RWPE2 (cell line): ENCODE data around the gene TMEM44.
"Not testable (repeated sequence)": the region's sequence is repeated elsewhere in the genome, so short reads cannot be mapped to it uniquely, and the experiment has no call there.

Source experiments
- ATAC-seq: fragments of 200-7000 bp; cut with Tn5 transposase; 3 replicates; pipeline ENCODE4 v1.9.1; 2021; ENCODE audit warnings: low read depth
- DNase-seq: peaks from one replicate; pipeline ENCODE4 v3.0.0-alpha.2; 2020; ENCODE audit warnings: low spot score
- H3K27ac ChIP-seq: fragments of 450-650 bp; 2 replicates; pipeline ENCODE4 v1.5.1; 2017; ENCODE audit warnings: mild to moderate bottlenecking; ENCODE audit not compliant: poor library complexity, severe bottlenecking
- H3K27me3 ChIP-seq: fragments of 250-450 bp; sonication (Bioruptor Pico); 2 replicates; pipeline ENCODE4 v1.5.1; 2021; ENCODE audit warnings: mild to moderate bottlenecking, moderate library complexity; ENCODE audit not compliant: insufficient read depth, poor library complexity, severe bottlenecking
- H3K36me3 ChIP-seq: fragments of 250-450 bp; sonication (Bioruptor Pico); 2 replicates; pipeline ENCODE4 v1.5.1; 2020; ENCODE audit warnings: low read depth, mild to moderate bottlenecking, moderate library complexity
- H3K4me1 ChIP-seq: fragments of 250-450 bp; sonication (Bioruptor Pico); 2 replicates; pipeline ENCODE4 v1.5.1; 2021; ENCODE audit warnings: mild to moderate bottlenecking, moderate library complexity; ENCODE audit not compliant: insufficient read depth, poor library complexity, severe bottlenecking
- H3K4me3 ChIP-seq: fragments of 250-450 bp; sonication (Bioruptor Pico); 2 replicates; pipeline ENCODE4 v1.5.1; 2021; ENCODE audit warnings: mild to moderate bottlenecking, moderate library complexity; ENCODE audit not compliant: severe bottlenecking
- H3K9me3 ChIP-seq: fragments of 250-450 bp; sonication (Bioruptor Pico); 2 replicates; pipeline ENCODE4 v1.5.1; 2021; ENCODE audit warnings: mild to moderate bottlenecking, moderate library complexity; ENCODE audit not compliant: severe bottlenecking
- TF ChIP-seq, protein P1 (sequence below): fragments of 450-650 bp; IDR thresholded peaks from one replicate; pipeline ENCODE4 v1.5.1; 2017; ENCODE audit warnings: mild to moderate bottlenecking, moderate library complexity; ENCODE audit not compliant: poor library complexity, severe bottlenecking

The TMEM44 gene

DNA sequence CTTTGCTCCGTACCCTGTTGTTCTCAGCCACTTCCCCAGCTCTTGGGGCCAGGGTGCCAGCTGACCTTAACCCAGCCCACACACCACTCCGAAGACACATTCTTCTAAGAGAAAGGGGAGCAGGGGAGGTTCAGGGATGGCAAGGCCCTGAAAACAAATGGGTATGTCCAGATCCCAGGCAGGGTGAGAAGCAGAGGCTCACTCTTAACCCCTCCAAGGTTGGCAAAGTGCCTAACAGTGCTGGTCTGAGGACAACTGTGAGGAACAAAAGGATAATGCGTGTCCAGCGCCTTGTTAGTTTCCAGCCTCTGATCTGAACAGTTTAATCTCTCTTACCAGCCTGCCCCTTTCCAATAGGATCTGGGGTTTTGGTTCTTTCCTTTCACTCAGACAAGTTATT, 1.5 kb downstream of the TMEM44 start:
- no peak overlapping the region for H3K27ac ChIP-seq
- no peak overlapping the region for H3K4me3 ChIP-seq
- H3K27me3 ChIP-seq, result no peaks in the 10 kb centered on the region
- peaks cover 8% of the 10 kb centered on the region for H3K4me1 ChIP-seq
- DNase-seq (no peak), ATAC-seq (no peak)
- H3K36me3 ChIP-seq, result peaks cover 9% of the 10 kb centered on the region
- TF ChIP-seq, protein P1, sequence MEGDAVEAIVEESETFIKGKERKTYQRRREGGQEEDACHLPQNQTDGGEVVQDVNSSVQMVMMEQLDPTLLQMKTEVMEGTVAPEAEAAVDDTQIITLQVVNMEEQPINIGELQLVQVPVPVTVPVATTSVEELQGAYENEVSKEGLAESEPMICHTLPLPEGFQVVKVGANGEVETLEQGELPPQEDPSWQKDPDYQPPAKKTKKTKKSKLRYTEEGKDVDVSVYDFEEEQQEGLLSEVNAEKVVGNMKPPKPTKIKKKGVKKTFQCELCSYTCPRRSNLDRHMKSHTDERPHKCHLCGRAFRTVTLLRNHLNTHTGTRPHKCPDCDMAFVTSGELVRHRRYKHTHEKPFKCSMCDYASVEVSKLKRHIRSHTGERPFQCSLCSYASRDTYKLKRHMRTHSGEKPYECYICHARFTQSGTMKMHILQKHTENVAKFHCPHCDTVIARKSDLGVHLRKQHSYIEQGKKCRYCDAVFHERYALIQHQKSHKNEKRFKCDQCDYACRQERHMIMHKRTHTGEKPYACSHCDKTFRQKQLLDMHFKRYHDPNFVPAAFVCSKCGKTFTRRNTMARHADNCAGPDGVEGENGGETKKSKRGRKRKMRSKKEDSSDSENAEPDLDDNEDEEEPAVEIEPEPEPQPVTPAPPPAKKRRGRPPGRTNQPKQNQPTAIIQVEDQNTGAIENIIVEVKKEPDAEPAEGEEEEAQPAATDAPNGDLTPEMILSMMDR, result no peak
- H3K9me3 ChIP-seq, result no peaks in the 10 kb centered on the region

- not testable (repeated sequence) for H3K27ac ChIP-seq, H3K4me3 ChIP-seq, H3K9me3 ChIP-seq, H3K27me3 ChIP-seq, H3K4me1 ChIP-seq, ATAC-seq, DNase-seq
- H3K36me3 ChIP-seq, result peaks cover 16% of the 10 kb centered on the region
Observed at GRCh38 chr3:194630681-194631080, 2.5 kb downstream of the TMEM44 start.

- Histone ChIP-seq H3K4me1 (no peaks in the 10 kb centered on the region), H3K27me3 (no peaks in the 10 kb centered on the region), H3K4me3 (no peak overlapping the region), H3K36me3 (peaks cover 21% of the 10 kb centered on the region), H3K9me3 (no peaks in the 10 kb centered on the region), H3K27ac (no peak overlapping the region)
- ATAC-seq (no peak), DNase-seq (no peak)
- TF ChIP-seq, protein P1, result no peak
Observed at GRCh38 chr3:194624956-194625355, 8.3 kb downstream of the TMEM44 start.

GRCh38 chr3:194623449-194624290, 9.5 kb downstream of the TMEM44 start:
- TF ChIP-seq, protein P1, result no peak
- no peaks in the 10 kb centered on the region for H3K9me3 ChIP-seq
- no peak overlapping the region for H3K27ac ChIP-seq
- peaks cover 20% of the 10 kb centered on the region for H3K36me3 ChIP-seq
- H3K27me3 ChIP-seq, result no peaks in the 10 kb centered on the region
- no peak for ATAC-seq
- peak; percentile 48 for DNase-seq
- H3K4me3 ChIP-seq, result no peak overlapping the region
- H3K4me1 ChIP-seq, result no peaks in the 10 kb centered on the region

DNA sequence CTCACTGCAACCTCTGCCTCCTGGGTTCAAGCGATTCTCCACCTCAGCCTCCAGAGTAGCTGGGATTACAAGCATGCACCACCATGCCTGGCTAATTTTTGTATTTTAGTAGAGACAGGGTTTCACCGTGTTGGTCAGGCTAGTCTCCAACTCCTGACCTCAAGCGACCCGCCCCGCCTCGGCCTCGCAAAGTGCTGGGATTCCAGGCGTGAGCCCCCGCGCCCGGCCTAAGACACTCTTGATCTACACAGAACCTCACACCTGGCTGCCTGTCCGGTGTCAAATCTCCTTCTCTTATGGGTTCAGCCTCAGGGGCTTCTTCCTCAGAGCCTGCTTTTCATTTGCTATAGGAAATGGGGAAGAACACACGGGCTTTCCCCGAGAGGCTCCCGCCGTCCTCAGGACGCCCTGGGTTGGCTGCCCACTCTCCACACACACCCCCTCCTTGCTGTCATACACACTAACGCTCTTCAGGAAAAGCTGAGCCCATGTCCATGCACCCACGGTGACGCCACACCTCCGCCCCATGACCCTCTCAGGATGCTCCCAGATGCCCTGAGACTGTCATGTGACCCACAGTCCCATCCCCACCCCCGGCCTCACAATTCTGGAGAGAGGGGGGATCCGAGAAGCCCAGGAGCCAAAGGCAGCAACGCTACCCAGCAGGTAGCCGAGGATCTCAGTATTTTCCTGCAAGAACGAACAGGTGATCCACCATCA, 10.4 kb downstream of the TMEM44 start:
- peaks cover 15% of the 10 kb centered on the region for H3K36me3 ChIP-seq
- no peaks in the 10 kb centered on the region for H3K27me3 ChIP-seq
- peak; percentile 17 for DNase-seq
- no peak overlapping the region for H3K4me3 ChIP-seq
- no peak overlapping the region for H3K27ac ChIP-seq
- no peaks in the 10 kb centered on the region for H3K4me1 ChIP-seq
- ATAC-seq, result no peak
- TF ChIP-seq, protein P1, result no peak
- H3K9me3 ChIP-seq, result no peaks in the 10 kb centered on the region
